ENCODE data around the gene PTPN12.
"Not testable (repeated sequence)": the region's sequence is repeated elsewhere in the genome, so short reads cannot be mapped to it uniquely, and the experiment has no call there.

Gene PTPN12

DNA sequence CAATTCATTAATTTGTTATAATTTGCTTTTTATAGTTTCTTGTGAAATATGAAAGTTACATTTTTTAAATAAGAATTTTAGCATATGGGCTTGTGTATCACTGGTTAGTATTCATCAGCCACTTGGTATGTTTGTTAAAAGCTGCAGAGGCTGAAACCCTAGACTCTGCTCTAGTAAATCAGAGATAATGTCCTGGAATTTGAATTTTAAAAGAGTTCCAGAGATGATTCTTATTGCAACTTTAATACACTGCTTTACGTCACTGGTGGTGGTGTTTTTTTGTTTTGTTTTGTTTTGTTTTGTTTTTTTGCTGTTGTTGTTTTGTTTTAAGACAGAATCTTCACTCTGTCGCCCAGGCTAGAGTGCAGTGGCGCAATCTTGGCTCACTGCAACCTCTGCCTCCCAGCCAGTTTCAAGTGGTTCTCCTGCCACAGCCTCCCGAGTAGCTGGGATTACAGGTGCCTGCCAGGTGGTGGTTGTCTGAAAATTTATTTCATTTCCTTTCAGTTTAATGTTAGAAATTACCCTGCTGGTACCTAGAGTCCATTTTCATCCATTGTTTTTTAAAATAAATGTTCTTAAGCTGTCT, 43.8 kb downstream of the PTPN12 start:
- no peak for DNase-seq

DNA sequence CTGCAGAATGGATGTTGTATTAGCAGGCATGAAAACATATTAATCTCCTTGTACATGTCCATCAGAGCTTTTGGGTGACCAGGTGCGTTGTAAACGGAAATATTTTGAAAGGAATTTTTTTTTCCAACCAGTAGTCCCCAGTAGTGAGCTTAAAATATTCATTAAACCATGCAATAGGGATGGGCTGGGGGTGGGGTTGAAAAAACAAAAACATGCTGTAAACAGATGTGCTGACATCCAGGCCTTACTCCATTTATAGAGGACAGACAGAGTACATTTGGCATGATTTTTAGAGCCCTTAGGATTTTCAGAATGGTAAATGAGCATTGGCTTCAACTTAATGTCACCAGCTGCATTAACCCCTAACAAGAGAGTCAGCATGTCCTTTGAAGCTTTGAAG, 50.2 kb downstream of the PTPN12 start:
- DNase-seq: no peak

DNA sequence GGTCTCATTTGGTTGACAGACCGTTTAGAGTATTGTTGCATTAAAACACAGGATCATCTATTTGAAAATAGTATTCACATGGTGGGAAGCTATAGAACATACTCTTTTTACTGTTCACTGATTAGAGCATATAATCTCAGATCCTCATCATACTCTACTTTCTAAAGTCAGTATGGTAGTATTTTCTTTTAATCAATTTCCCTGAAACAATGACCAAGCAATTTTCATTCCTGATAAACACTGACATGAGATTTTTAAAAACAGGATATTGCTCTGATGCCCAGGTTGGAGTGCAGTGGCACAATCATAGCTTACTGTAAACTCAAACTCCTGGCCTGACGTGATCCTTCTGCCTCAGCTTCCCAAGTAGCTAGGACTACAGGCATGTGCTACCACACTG, 63.9 kb downstream of the PTPN12 start:
- DNase-seq: no peak

DNA sequence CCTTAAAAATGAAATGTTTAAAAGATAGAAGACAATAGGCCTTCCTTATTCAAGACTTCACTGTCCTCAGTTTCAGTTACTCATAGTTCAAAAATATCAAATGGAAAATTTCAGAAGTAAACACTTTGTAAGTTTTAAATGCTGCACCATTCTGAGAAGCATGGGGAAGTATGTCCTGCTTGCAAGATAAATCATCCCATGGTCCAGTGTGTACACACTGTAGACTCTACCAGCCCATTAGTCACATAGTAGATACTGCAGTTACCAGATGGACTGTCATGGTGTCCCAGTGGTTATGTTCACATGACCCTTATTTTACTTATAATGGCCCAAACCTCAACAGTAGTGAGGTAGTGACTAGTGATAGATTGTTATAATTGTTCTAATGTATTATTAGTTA, 69.5 kb downstream of the PTPN12 start:
- no peak for DNase-seq

DNA sequence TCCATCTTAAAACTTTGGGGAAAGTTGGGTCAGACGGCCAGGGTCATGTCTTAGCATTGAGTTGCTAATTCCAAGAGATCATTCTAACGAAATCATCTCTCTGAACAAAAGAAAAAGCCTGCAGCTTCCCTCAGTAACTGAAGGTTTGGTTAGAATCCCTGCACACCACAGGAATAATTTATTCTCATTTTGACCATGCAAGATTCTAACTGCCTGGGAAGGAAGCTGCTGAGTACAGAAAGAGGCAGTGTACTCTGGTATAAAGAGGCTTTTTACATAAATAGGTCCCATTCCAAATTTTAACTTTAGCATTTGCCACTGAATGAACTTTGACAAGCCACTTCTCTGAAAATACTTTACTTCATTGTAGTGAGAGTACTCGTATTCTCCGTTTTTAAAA, 82.2 kb downstream of the PTPN12 start:
- no peak for DNase-seq

DNA sequence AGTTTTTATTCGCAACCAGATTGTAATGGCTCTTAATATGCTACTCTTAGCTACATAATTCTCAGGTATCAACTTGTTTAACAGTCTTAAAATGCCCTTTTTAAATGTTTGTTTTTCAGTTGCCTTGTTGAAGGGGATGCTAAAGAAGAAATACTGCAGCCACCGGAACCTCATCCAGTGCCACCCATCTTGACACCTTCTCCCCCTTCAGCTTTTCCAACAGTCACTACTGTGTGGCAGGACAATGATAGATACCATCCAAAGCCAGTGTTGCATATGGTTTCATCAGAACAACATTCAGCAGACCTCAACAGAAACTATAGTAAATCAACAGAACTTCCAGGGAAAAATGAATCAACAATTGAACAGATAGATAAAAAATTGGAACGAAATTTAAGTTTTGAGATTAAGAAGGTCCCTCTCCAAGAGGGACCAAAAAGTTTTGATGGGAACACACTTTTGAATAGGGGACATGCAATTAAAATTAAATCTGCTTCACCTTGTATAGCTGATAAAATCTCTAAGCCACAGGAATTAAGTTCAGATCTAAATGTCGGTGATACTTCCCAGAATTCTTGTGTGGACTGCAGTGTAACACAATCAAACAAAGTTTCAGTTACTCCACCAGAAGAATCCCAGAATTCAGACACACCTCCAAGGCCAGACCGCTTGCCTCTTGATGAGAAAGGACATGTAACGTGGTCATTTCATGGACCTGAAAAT, 89.7 kb downstream of the PTPN12 start:
- no peak for DNase-seq

DNA sequence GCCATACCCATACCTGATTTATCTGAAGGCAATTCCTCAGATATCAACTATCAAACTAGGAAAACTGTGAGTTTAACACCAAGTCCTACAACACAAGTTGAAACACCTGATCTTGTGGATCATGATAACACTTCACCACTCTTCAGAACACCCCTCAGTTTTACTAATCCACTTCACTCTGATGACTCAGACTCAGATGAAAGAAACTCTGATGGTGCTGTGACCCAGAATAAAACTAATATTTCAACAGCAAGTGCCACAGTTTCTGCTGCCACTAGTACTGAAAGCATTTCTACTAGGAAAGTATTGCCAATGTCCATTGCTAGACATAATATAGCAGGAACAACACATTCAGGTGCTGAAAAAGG, 90.2 kb downstream of the PTPN12 start:
- no peak for DNase-seq

DNA sequence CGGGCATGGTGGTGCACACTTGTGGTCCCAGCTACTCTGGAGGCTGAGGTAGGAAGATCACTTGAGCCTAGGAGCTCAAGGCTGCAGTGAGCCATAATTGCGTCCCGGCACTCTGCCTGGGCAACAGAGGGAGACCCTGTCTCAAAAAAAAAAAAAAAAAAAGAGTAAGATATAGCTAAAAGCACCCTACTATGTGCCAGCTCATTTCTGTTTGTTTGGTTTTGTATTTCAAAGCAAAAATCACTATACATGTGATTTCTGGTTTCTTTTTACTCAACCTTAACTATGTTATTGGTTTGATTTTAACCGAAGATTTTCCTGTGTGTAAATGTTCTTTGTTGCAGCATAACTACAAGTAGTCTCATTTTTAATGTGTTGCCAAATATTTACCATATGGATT, 92.7 kb downstream of the PTPN12 start:
- no peak for DNase-seq

DNA sequence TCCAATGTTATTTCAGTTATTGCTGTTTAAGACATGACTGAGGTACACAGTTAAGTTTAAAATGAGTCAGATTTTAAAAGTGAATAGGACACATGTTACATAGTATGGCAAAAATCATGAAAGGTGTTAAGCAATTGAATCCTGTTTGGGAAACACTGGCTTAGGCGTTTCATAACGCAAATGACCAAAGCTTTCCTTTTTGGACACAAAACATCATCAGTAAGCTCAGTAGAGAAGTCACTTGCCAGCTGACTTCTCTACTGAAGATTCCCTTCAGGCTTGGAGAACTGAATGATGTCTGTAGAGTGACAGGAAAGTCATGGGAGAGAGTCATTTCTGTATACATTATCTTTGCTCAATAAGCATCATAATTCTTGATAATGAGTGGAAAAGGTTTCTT, 94.7 kb downstream of the PTPN12 start:
- DNase-seq: no peak

DNA sequence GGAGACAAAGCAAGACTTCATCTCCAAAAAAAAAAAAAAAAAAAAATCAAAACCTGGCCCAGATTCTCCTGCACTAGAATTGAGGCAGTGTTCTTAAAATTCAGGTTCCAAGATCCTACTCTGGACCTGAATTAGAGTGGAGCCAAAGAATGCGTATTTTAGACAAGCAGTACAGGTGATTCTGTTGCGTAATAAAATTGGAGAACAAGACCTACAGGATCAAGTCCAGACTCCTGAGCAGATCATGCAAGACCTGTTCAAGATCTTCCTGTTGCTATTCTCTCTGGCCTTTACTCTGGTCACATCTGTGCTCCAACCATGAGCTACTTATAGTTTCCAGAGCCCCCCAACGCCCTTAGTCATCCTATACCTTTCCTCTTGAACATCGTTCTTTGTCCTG, 107.7 kb downstream of the PTPN12 start:
- no peak for DNase-seq

DNA sequence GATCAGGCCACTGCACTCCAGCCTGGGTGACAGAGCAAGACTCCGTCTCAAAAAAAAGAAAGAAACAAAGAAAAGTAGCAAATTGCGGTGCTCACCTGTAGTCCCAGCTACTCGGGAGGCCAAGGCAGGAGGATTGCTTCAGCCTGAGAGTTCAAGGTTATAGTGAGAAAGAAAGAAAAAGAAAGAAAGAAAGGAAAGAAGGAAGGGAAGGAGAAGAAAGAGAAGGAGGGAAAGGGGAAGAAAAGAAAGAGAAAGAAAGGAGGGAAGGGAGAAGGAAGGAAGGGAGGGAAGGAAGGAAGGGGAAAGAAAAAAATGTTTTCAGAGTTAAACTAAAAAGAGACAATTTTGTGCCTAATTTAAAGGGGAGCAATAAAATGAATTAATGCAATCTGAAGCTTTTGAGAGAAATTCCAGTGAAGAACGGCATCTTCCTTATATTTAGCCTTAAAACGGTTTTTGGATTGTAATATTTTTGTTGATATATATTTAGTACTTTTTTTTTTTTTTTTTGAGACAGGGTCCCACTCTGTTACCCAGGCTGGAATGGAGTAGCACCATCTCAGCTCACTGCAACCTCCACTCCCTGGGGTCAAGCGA, 111.7 kb downstream of the PTPN12 start:
- no peak for DNase-seq

DNA sequence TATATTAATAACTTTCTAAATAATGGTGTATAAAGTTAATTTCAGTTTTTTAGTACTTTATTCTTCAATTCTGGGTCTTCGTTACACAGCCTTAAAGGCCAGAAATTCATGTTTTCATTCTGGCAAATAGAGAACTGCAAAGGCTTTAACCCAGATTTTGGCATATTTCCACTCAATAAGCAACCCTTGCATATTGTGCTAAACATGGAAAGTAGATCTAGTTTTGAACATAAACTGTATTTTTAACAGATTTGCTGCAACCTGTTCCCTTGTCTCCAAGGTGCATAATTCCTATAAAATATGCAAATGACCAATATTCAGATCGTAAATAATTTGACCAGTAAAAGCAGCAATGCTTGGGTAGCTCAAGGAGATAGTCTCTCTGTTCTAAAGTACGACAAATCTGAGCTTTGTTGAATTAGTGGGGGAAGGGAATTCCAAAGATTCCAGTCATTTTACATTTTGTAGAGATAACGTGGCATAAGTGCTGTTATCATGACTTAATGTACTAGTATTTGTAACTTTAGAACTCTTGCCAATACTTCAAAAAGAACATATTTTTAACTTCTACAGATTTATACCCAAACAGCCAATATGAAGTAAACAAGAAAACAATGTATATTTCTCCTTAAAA, 112.7 kb downstream of the PTPN12 start:
- DNase-seq: peak in 1 of 2 experiments; percentile 47

DNA sequence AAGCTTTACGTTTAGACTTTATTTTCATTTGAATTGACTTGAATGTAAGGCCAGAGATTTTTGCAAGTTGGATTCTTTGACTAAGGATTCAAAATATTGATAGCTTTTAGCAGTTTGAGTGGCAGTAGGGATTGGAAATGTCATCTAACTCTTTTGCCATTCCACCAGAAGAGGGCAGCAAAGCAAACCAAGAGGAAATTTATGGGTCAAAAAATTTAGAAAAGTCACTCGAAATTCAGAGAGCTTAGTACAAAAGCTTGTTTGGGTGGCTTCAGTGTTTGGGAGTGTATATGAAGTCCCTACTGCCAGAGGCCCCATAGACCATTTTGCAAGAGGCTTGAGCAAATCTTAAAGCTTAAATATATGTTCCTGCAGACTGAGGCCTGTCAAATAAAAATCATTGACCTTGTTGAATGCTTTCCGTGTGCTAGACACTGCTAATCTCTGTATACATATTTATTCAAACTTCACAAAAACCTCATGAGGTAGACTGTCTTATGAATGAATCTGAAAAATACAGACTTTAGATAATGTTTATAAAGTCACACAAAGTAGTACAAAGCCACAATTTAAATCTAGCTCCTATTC, 114.6 kb downstream of the PTPN12 start:
- peak in 1 of 2 experiments; percentile 45 for DNase-seq

DNA sequence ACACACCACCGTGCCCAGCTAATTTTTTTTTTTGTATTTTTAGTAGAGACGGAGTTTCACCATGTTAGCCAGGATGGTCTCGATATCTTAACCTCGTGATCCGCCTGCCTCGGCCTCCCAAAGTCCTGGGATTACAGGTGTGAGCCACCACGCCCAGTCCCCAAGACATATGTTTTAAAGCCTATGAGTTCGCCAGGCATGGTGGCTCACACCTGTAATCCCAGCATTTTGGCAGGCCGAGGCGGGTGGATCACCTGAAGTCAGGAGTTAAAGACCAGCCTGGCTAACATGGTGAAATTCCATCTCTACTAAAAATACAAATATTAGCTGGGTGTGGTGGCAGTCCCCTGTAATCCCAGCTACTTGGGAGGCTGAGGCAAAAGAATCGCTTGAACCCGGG, 115.7 kb downstream of the PTPN12 start:
- not testable (repeated sequence) for DNase-seq

DNA sequence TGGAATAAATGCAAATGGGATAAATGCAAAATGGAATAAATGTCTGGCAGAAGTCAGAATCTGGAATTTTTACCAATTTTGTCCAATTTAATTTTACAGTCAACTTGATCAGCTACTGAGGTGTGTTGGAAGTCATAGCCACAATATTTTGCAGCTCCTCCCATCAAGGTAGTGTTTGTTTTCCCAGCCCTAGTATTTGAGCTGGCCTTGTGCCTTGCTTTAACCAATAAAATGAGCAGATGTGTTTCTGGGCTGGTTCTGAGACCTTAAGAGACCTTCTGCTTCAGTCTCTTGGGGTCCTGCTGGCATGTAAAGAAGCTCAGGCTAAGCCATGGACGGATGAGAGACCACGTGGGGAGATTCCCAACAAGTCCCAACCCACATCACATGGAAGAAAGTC, 116.5 kb downstream of the PTPN12 start:
- DNase-seq: no peak

DNA sequence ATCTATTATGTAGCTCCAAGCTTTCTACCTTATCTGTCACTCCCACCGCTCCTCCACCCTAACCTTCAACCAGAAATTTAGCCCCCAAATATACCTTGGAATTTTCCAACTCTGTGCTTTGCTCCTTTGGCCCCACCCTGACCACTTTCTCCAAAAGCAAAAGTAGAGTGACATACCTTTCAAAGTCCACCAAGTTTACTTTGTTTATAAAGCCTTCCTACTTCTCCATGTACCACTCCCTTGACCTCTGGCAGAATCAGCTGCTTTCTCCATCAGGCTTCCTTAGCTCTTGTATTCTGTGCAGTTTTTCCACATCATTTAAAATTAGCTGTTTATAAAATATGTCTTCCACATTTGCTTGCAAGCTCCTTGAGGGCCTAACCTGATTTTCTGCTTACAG, 118.3 kb downstream of the PTPN12 start:
- DNase-seq: no peak

DNA sequence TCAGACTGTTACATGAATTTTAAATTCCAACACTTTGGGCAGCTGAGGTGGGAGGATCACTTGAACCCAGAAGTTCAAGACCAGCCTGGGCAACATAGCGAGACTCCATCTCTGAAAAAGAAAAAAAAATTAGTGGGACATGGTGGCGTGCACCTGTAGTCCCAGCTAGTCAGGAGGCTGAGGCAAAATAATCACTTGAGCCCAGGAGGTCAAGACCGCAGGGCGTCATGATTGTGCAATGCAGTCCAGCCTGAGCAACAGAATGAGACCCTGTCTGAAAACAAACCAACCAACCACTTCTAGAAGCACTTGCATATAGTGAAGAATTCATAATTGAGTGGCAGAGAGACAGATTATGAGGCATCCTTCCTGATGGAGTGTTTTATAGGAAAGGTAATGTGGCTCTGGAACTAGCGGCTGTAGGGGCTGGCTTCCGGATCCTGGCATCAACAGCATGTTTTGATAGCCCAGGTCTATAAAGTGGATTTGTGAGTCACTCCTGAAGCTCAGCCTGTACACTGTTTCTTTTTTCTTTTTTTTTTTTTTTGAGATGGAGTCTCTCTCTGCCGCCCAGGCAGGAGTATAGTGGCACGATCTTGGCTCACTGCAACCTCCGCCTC, 118.9 kb downstream of the PTPN12 start:
- no peak for DNase-seq

DNA sequence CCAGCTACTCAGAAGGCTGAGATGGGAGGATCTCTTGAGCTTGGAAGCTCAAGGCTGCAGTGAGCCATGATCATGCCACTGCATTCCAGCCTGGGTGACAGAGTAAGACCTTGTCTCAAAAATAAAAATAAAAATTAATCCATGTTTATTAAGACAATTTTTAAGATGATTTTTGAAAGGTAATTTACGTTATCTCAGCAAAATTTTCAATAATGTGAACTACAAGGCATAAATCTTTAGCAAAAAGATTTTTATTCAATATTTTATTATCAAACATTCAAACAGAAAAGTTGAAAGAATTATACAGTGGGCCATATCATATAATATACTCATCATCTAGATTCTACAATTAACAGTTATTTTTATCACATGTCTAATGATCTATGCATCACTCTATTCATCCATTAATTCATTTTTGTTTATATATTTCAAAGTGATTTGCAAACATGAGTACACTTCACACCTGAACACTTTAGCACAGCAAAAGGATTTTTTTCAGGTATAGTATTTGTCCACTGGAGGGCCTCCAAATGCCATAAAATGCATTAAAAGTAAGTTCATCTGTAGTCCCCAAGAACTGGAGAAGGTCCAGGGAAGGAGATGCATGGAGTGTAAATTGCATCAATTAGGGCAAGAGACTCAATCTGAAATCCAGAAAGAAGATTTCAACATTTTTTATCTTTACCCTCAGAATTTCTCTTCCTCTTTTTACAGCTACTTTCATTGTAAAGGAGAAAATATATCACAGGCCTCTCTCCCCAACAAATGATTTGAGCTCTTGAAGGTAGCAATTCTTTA, 120.5 kb downstream of the PTPN12 start:
- peak in 1 of 2 experiments; percentile 46 for DNase-seq

DNA sequence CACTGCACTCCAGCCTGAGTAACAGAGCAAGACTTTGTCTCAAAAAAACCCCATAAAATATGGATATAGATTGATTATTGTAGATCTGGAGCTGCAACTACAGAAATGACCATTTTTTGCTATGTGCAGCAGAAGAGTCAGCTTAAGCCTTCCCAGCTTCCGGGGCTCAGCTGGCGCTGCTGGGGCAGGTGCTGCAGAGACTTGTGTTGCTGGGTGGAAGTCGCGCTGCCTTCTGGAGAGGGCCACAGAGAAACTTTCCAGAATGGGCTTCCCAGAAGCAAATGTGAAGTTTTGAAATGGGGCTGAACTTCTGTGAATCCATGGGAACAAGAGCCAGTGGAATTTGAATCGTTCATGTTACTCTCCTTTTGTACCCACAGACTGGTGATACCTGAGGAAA, 121.8 kb downstream of the PTPN12 start:
- DNase-seq: no peak

DNA sequence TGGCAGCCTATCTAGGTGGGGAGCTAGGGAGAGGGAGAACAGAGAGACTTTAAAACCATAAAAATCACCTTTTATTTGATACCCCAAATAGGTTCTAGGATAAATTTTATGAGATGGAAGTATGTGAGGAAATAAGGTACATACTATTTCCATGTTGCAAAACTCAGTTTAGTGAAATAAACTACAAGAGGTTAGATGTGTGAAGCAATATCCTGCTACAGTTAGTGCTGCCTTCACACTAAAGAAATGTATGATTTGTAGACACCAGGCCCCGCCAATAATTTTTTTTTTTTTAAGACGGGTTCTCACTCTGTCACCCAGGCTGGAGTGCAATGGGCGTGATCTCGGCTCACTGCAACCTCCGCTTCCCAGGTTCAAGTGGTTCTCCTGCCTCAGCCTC, 124.7 kb downstream of the PTPN12 start:
- no peak for DNase-seq

DNA sequence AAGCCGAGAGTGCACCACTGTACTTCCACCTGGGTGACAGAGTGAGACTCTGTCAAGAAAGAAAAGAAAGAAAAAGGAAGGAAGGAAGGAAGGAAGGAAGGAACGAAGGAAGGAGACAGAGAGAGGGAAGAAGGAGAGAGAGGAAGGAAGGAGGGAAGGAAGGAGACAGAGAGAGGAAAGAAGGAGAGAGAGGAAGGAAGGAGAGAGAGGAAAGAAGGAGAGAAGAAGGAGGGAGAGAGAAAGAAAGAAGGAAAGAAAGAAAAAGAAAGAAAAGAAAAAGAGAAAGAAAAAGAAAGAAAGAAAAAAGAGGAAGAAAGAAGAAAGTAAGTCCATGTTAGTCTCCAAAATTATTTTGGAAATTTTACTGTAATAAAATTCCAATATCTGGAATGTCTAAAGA, 125.8 kb downstream of the PTPN12 start:
- no peak for DNase-seq

DNA sequence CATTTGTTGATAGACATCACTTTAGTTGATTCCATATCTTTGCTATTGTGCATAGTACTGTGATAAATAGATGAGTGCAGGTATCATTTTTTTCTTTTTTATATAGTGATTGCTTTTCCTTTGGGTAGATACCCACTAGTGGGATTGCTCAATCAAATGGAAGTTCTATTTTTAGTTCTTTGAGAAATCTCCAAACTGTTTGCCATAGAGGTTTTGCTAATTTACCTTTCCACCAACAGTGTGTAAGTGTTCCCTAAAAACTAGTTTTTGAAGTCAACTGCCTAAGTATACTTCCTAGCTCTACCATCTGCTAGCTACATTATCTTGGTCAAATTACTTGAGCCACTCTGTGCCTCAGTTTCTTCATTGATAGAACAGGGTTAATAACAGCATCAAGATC, 127.6 kb downstream of the PTPN12 start:
- no peak for DNase-seq

DNA sequence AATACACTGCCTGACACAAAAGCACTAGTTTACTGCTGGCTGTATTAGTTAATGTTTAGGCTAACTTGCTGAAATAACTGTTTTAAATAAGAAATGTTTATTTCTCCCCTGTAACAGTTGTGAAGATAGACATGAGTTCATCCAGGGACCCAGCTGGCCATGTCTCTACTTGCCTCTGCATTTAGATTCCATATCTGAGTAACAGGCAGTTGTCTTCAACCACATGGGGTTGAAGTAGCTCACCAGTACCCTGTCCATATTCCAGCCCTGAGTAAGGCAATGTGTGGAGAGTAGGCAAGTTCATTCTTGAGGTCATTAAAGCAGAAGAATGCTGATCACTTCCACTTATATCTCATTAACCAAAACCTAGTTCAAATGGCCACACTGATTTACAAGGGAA, 128.1 kb downstream of the PTPN12 start:
- DNase-seq: no peak
